Epithelial cell of esophagus (primary cell): Measurements from ENCODE around the gene SLC24A5.

Experiments
- DNase-seq: peaks from one replicate; pipeline ENCODE4 v3.0.0; 2010; ENCODE audit warnings: low read depth
- H3K4me3 ChIP-seq: 2 replicates; pipeline ENCODE4 v1.5.1; 2011; ENCODE audit warnings: mild to moderate bottlenecking, low read length, control low read depth
- TF ChIP-seq, protein P1 (sequence below): IDR thresholded peaks from 2 replicates; pipeline ENCODE4 v1.5.1; 2011; ENCODE audit warnings: low read depth, mild to moderate bottlenecking, low read length, control low read depth, inconsistent platforms; ENCODE audit not compliant: insufficient read depth; ENCODE audit errors: missing control alignments

Gene SLC24A5

DNA sequence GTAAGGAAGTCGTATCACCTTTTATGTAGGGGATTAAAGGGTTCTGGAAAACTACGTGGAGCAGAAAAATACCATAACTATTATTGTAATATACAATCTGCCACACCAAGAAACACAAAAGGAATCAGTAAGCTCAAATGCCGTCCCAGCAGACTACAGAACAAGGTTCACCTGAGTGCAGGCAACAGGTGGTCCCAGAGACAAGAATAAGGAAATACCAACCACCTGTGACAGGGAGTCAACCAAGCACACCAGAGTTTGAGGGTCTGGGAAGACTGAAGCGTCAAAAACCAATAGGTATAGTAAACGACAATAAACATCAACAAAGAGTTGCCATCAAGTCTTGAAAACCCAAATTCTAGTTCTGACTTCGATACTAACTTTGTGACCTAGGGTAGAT, 12.1 kb downstream of the SLC24A5 start:
- TF ChIP-seq, protein P1, sequence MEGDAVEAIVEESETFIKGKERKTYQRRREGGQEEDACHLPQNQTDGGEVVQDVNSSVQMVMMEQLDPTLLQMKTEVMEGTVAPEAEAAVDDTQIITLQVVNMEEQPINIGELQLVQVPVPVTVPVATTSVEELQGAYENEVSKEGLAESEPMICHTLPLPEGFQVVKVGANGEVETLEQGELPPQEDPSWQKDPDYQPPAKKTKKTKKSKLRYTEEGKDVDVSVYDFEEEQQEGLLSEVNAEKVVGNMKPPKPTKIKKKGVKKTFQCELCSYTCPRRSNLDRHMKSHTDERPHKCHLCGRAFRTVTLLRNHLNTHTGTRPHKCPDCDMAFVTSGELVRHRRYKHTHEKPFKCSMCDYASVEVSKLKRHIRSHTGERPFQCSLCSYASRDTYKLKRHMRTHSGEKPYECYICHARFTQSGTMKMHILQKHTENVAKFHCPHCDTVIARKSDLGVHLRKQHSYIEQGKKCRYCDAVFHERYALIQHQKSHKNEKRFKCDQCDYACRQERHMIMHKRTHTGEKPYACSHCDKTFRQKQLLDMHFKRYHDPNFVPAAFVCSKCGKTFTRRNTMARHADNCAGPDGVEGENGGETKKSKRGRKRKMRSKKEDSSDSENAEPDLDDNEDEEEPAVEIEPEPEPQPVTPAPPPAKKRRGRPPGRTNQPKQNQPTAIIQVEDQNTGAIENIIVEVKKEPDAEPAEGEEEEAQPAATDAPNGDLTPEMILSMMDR, result no peak
- DNase-seq, result no peak
- H3K4me3 ChIP-seq, result no peak overlapping the region

DNA sequence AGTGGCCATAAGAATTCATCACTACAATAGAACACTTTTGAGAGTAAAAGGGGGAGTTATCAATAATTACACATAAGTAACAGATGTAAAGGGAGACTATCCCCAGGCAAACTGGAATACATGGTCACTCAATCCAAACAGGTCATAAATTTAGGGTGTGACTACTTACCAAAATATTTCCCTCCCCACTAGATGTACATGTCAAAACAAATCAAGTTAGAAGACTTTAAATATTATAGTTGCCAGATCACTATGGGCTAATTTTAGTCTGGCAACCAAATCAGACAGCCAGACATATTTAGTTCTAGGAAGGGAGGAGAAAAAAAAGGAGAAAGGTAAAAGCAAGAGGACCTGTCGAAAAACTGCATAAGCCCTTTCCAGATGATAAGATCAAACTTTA, 23.1 kb downstream of the SLC24A5 start:
- TF ChIP-seq, protein P1, result no peak
- DNase-seq, result peak; percentile 70
- H3K4me3 ChIP-seq, result no peak overlapping the region

DNA sequence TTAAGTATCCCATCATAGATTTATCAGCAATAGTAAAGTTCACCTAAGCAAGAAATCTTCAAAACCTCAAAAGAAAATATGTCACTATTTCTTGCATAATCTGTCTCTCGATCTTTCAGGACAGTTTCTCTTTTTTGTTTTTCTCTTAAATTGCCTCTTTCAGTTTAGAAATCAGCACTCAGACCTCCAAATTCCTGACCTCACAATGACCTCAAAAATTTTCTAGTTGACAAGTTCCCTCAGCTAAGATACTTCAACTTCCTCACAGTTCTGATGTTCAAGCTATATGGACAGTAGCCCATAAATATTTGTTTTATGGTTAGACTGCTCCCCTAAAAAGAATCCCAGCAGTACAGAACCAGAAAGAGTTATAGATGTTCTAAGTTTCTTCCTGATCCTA, 24.1 kb downstream of the SLC24A5 start:
- TF ChIP-seq, protein P1, result no peak
- no peak for DNase-seq
- H3K4me3 ChIP-seq, result no peak overlapping the region

DNA sequence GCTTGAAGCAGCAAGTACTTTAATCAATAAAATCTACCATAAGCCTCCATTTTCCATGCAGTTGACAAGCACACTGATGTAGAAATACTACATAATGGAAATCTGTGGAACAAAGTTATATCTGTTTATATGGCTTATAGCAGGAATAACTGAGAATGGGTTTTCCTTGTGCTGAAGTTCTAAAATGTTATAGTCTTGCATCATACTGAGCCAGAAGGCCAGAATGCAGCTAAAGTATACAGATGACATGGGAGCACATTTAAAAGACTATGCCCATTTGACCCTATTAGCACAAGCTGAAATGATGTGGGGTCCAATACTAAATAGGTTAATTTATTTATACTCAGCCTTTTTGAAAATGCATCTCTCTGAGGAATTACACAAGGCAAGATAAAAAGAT, 25.1 kb downstream of the SLC24A5 start:
- no peak for DNase-seq
- TF ChIP-seq, protein P1, result no peak
- H3K4me3 ChIP-seq, result no peak overlapping the region

DNA sequence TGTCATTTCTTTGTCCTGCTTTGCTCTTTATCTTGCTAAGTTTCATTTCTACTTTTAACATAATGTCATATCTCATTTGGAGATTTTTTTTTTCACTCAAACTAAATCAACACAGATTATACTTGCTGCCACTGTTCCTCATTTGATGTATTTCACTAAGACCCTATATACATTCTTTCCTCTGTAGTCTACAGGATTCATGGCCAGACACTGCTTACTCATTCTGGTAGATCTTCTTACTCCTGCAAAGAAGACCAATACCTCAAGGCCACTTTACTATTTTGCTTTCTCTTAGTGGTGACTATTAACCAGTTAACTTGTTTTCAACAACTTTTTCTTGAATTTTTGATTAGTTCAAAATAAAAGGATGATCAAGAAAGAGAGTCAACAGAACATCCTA, 26.6 kb downstream of the SLC24A5 start:
- TF ChIP-seq, protein P1, result no peak
- no peak for DNase-seq
- H3K4me3 ChIP-seq, result no peak overlapping the region

DNA sequence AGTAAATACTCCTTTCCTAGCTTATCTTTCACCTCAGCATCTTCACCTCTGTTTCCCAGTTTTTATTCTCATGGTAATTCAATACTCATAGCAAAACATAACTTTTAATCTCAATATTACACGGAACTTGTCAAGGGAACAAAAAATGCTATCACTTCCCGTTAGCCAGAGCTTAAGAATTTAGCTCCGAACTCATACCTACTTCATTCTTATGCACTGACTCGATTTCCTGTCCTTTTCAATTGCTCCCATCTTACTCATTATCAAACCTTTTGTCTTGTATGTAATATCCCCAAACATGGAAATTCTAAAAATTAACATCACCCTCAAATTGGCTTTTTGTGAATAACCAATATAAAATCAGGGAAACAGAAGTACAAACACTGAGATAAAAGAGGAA, 29.1 kb downstream of the SLC24A5 start:
- DNase-seq, result peak; percentile 79
- H3K4me3 ChIP-seq, result no peak overlapping the region
- TF ChIP-seq, protein P1, result no peak

DNA sequence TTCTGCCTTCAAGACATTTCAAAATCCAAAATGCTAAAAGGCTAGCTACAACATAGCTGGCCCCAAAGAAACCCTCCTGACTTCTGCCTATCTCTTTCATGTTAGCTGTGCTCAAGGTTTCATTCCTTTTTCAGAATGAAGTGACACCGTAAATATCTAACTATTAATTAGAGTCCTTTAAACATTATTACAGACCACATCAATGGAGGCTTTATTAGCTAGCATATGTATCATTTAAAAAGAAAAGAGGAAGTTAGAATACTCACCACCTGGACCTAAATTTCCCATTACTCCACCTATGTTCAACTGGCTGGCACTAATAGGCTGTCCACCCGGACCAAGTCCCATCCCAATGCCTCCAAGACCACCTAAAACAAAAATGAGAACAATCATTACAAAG, 32.7 kb downstream of the SLC24A5 start:
- TF ChIP-seq, protein P1, result no peak
- H3K4me3 ChIP-seq, result no peak overlapping the region
- DNase-seq, result no peak
